DND-41 (cell line): Measurements from ENCODE around the gene TMEM231.

Experiments
- EZH2 ChIP-seq: IDR thresholded peaks from 3 replicates; pipeline ENCODE4 v1.6.1; 2012; ENCODE audit warnings: borderline replicate concordance, low read depth, mild to moderate bottlenecking, moderate library complexity, low read length, inconsistent platforms; ENCODE audit not compliant: severe bottlenecking
- TF ChIP-seq, protein P1 (sequence below): IDR thresholded peaks from 2 replicates; pipeline ENCODE4 v1.5.1; 2012; ENCODE audit warnings: borderline replicate concordance, low read length, moderate library complexity, mild to moderate bottlenecking; ENCODE audit not compliant: poor library complexity, severe bottlenecking; ENCODE audit errors: extremely low read depth

DNA sequence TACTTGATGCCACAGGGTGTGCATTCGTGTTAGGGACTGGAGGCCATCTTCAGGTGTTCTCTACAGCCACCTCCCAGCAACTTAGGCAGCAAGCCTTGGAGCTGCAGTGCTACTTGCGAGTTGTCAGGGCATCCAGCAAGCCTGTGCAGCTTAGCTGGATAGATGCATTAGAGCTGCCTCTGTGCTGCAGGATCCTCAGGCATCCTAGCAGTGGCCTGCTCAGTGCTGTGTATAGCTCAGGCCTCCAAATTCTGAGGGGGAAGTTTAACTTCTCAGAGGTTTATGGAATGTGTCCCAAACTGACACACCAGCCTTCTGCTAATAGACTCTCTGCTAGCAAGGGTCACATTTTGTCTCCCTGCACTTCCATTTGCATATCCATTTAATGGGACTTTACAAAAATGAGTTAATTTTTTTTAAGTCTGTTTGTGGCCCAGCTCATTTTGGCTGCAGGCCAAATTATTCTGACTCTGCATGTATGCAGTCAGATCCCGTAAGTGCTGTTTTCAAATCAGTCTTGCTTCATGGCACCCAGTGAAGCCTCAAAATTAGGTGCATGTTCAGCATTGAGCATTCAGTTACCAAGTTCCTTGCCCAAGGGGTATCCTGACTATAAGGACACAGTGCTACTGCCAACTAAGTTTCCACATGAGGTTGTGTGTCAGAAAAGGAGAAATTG is 17.0 kb upstream of the TMEM231 start:
- TF ChIP-seq, protein P1, sequence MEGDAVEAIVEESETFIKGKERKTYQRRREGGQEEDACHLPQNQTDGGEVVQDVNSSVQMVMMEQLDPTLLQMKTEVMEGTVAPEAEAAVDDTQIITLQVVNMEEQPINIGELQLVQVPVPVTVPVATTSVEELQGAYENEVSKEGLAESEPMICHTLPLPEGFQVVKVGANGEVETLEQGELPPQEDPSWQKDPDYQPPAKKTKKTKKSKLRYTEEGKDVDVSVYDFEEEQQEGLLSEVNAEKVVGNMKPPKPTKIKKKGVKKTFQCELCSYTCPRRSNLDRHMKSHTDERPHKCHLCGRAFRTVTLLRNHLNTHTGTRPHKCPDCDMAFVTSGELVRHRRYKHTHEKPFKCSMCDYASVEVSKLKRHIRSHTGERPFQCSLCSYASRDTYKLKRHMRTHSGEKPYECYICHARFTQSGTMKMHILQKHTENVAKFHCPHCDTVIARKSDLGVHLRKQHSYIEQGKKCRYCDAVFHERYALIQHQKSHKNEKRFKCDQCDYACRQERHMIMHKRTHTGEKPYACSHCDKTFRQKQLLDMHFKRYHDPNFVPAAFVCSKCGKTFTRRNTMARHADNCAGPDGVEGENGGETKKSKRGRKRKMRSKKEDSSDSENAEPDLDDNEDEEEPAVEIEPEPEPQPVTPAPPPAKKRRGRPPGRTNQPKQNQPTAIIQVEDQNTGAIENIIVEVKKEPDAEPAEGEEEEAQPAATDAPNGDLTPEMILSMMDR, result no peak
- no peak for TF ChIP-seq EZH2
